HG02884 (cell line): ENCODE data around the gene TXNDC8.
A peak's percentile ranks its signal among the peaks of the same experiment; 100 is the strongest.
"Not testable (repeated sequence)": the region's sequence is repeated elsewhere in the genome, so short reads cannot be mapped to it uniquely, and the experiment has no call there.

Experiments used
- ATAC-seq: cut with Tn5 transposase; IDR thresholded peaks from one replicate; pipeline ENCODE4 v1.9.1; 2021; ENCODE audit warnings: mild to moderate bottlenecking, moderate library complexity; ENCODE audit not compliant: unreplicated experiment

Gene TXNDC8

DNA sequence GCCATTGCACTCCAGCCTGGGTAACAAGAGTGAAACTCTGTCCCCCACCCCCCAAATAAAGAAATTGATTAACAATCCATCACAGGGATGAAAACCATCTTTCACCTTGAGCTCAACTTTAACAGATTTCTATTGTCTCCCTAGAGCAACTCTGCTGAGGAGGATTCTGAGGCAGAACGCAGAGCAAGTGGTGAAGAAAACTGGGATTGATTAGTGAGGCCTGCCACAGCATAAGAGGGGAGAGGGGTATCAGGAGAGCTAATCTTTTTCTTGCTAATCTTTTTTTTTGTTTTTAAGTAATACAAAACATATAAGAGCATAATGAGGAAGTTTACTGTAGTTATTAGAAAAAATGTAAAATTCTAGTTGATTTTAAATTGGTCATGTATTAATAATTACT, 8.9 kb downstream of the TXNDC8 start:
- ATAC-seq: no peak

- ATAC-seq: no peak
Observed at GRCh38 chr9:110327716-110328115, 9.9 kb downstream of the TXNDC8 start.

DNA sequence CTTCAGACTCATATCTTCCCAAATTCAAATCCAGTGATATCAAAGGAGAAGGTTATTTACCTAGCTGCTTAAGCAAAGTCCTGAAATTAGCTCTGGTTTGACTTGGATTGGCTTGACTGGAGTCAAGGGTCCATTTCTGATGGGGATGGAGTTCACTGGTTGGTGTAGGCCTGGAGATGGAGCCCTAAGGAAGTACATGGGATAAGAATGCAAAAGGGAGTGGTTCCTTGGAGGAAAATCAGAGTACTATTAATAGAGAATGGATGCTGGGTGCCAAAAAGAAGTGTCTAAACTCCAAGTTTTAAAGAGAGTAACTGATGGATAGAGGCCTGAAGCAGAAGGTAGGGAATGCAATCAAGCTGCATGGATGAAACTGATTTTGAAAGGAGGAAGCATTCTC, 13.8 kb downstream of the TXNDC8 start:
- ATAC-seq: no peak

- no peak for ATAC-seq
Observed at GRCh38 chr9:110320651-110321445, 16.8 kb downstream of the TXNDC8 start.

- ATAC-seq: no peak
Observed at GRCh38 chr9:110319781-110320492, 17.7 kb downstream of the TXNDC8 start.

DNA sequence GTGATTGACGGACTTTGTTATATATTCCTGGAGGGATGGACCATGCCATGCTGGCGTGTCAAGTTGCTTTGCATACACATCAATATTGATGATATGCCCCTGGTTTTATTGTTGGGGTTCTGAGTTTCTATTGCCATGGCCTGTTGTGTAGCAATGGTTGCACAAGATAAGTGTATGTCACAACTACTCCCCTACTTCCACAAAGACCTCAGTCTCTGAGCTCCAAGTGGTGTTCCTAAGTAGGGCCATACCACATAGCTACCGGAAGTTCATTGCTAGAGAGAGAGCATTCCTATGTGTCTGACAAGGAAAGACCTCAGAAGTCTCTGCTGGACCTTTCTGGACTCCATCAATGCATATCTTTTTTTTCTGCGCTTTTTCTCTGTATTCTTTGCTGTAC, 19.8 kb downstream of the TXNDC8 start:
- no peak for ATAC-seq

- peak; percentile 92 for ATAC-seq
Observed at GRCh38 chr9:110316261-110317075, 21.2 kb downstream of the TXNDC8 start.

DNA sequence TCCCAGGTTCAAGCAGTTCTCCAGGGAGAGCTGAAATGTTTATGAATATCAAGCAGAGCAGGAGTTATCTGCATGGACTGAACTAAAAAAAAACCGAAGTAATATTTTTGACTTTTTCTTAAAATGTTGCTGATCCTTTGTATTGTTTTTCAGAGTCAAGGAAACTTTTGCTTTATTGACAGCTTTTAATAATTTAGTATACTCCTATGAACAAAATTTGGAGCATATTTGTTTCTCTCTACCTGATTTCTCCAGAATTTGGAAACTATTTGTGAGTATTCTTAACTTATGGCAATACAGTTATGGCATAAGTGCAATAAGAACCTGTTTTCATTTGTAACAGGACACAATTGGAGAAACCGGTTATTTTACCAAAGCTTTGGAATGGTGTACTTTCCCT, 25.7 kb downstream of the TXNDC8 start:
- ATAC-seq: not testable (repeated sequence)

DNA sequence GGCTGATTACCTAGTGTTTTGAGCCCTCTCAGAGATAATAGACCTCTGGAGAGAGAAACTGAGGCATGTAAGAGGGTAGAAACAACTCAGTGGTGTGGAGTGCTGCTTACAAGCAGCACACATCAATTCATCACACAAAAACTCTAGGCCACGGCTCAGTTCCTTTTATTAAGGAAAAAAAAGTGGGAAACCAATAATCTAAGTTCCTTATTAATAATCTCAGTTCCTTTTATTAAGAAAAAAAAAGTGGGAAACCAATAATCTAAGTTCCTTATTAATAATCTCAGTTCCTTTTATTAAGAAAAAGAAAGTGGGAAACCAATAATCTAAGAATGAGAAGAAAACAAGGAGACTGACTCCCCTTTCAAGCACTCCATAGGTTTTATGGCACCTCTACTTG, 28.0 kb downstream of the TXNDC8 start:
- ATAC-seq: no peak

DNA sequence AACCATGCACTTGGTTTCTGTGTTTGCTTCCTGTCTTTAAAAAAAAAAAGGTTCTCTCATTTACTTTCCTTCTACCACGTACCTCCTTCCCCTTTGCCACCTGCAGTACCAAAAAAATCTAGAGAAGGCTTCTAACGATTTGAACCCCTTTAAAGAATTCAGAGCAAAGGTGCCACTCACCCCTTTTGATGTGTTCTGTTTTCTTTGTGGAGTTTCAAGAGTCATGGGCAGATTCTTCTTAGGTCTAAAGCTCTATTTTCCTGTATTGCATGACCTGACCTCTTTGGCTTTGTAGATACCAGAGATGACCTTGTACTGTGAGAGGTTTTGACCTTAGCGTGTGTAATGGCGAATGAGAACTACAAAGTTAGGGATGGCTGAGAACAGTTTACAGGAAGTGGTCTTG, 29.0 kb downstream of the TXNDC8 start:
- ATAC-seq: no peak

DNA sequence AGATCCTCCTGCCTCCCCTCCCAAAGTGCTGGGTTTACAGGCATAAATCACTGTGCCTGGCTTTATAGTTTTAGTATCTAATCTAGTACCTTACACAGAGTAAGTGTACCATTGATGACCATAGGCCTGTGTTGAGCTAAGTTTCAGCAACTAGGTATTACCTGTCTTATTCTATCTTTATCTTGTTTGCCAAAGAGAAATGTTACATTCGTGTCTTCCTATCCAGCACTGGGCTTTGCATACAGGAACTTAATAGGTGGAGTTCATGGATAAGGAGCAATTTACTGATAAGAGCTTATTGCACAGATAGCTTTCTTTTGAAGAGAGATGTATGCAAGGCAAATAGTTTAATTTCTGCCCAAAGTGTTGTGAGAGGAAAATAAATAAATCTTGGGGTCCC, 30.5 kb downstream of the TXNDC8 start:
- no peak for ATAC-seq

- ATAC-seq: no peak
Observed at GRCh38 chr9:110303133-110303532, 34.5 kb downstream of the TXNDC8 start.

DNA sequence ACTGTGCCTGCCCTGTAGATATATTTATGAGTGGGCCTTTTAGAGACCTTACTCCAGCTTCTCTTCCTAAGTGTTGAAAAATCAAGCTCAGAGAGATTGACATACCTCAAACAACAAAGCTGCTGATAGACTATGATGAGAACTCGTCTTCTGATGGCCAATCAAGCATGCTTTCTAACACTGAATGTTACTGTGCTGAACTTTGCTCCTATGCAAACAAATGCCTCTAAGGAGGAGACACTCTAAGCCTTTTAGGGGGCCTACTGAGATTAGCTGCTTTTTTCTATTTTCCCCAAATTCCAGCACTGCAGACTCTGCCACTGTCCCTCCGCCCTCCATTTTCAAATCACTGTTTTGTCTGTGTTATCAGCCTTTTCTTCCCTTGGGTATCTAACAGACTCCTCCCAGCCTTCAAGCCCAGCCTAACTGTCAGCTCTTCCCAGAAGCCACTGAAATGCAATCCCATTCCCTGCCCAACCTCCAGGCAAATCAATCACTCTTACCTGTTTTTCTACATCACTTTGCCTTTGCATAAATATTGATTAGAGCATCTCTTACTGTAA, 39.5 kb downstream of the TXNDC8 start:
- no peak for ATAC-seq

- no peak for ATAC-seq
Observed at GRCh38 chr9:110293248-110293647, 44.4 kb downstream of the TXNDC8 start.

GRCh38 chr9:110291921-110292557, 45.6 kb downstream of the TXNDC8 start:
- ATAC-seq: no peak

- no peak for ATAC-seq
Observed at GRCh38 chr9:110290001-110290400, 47.7 kb downstream of the TXNDC8 start.

- no peak for ATAC-seq
Observed at GRCh38 chr9:110288503-110288902, 49.2 kb downstream of the TXNDC8 start.

DNA sequence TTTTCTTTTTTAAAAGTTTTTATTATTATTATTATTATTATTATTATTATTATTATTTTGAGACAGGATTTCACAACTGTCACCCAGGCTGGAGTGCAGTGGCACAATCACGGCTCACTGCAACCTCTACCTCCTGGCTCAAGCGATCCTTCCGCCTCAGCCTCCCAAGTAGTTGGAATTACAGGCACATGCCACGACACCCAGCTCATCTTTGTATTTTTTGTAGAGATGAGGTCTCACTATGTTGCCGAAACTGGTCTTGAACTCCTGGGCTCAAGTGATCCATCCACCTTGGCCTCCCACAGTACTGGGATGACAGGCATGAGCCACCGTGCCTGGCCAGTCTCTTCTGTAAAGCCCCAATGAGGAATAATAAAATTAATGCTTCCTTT, 50.4 kb downstream of the TXNDC8 start:
- no peak for ATAC-seq

DNA sequence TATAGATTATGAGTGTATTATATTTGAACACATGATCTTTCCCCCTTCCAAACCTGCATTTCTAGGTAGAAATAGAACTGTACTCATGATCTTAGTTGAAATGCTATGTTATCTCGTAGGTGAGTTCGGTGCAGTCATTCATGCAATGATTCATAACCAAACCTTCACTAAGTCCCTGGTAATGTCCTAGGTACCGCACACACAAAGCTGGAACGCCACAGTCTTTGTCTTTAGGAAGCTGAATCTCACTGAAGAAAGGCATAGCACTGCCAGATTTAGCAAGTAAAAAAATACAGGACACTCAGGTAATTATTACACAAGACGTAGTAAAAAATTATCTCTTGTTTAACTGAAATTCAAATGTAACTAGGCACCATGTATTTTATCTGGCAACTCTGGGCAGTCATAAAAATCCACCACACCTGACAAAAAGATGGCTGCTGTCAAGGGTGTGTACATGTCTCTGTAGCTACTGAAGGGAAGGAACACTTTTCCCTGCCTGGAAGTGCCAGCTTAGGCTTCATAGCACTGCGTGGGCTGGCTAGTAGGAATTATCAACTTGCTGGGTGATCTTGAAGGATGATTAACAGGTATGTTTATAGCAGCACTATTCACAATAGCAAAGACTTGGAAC, 53.3 kb downstream of the TXNDC8 start:
- no peak for ATAC-seq

DNA sequence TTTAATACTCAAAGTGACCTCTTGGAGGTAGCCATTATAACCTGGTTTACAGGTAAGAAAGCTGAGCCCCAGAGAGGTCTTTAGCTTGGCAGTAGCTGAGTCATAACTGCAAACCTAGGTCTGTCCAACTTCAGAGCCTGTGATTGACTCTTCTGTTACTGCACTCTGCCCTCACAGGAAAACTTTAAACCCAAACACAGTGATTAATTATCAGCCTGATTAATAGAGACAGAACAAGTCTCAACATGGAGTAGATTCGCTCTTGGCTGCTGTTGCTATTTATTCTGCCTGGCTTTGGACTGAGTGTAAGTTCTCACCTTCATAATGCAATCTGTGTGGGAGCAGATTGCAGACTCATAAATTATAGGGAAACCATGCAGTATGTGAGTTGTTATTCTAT, 53.9 kb downstream of the TXNDC8 start:
- no peak for ATAC-seq
